ENCODE results near the gene TSHZ2. TPM values are rescaled to one million over a fixed set of nuclear protein-coding genes. Genes with fewer than 3 reads are reported as not detected.
A peak's percentile ranks its signal among the peaks of the same experiment; 100 is the strongest.

The TSHZ2 gene
- total and polyA plus RNA-seq, 12 donors: 1.5 to 6.2 (median 4.5) TPM

- intact Hi-C loops (cut with DNase I): no loop called here
- no peaks in the 10 kb centered on the region for H3K27me3 ChIP-seq
- no peak for DNase-seq
- H3K4me3 ChIP-seq: no peak overlapping the region
- no peak for ATAC-seq
- H3K36me3 ChIP-seq: no peaks in the 10 kb centered on the region
- 81 to 87% methylated on average over 3 of the region's 3 CpGs for WGBS, 2 donors
- H3K9me3 ChIP-seq: no peaks in the 10 kb centered on the region
- no peak overlapping the region for H3K27ac ChIP-seq
- no peak for TF ChIP-seq CTCF (IDR thresholded peaks at IDR 0.05)
- no peaks in the 10 kb centered on the region for H3K4me1 ChIP-seq
Observed at GRCh38 chr20:53274807-53275206, 302.6 kb downstream of the TSHZ2 start.

GRCh38 chr20:53276143-53276542 is 304.0 kb downstream of the TSHZ2 start:
- TF ChIP-seq CTCF (IDR thresholded peaks at IDR 0.05): no peak
- 52 to 67% methylated on average over 3 of the region's 3 CpGs for WGBS, 2 donors
- DNase-seq (peak; percentile 19 to 32), ATAC-seq (peak in 6 of 8 donors; percentile 55 to 91 (median 80))
- no peaks in the 10 kb centered on the region for H3K9me3 ChIP-seq
- H3K4me3 ChIP-seq: no peak overlapping the region
- H3K27me3 ChIP-seq: no peaks in the 10 kb centered on the region
- intact Hi-C loops (cut with DNase I): no loop called here
- H3K27ac ChIP-seq: no peak overlapping the region
- no peaks in the 10 kb centered on the region for H3K4me1 ChIP-seq
- H3K36me3 ChIP-seq: no peaks in the 10 kb centered on the region

GRCh38 chr20:53278555-53278954 is 306.4 kb downstream of the TSHZ2 start:
- Histone ChIP-seq H3K36me3 (no peaks in the 10 kb centered on the region), H3K27me3 (peaks cover 0 to 5% (median 0%) of the 10 kb centered on the region in 7 donors), H3K9me3 (no peaks in the 10 kb centered on the region), H3K4me1 (no peaks in the 10 kb centered on the region), H3K4me3 (no peak overlapping the region), H3K27ac (no peak overlapping the region)
- WGBS, 2 donors: 93 to 99% methylated on average over 1 of the region's 1 CpG
- no peak for TF ChIP-seq CTCF (IDR thresholded peaks at IDR 0.05)
- no peak for DNase-seq
- intact Hi-C loops (cut with DNase I): no loop called here
- ATAC-seq: no peak

GRCh38 chr20:53279735-53280134 is 307.6 kb downstream of the TSHZ2 start:
- H3K27me3 ChIP-seq: peaks cover 0 to 5% (median 0%) of the 10 kb centered on the region in 7 donors
- no peak overlapping the region for H3K4me3 ChIP-seq
- no peaks in the 10 kb centered on the region for H3K4me1 ChIP-seq
- H3K27ac ChIP-seq: no peak overlapping the region
- H3K9me3 ChIP-seq: no peaks in the 10 kb centered on the region
- no peaks in the 10 kb centered on the region for H3K36me3 ChIP-seq
- TF ChIP-seq CTCF (IDR thresholded peaks at IDR 0.05): no peak
- DNase-seq (no peak), ATAC-seq (no peak)
- WGBS, 2 donors: 84 to 90% methylated on average over 1 of the region's 1 CpG
- intact Hi-C loops (cut with DNase I): no loop called here

All from heart right ventricle (tissue), 16 donors.